ENCODE data around the gene SLC2A5. TPM values are rescaled to one million over a fixed set of nuclear protein-coding genes. Genes with fewer than 3 reads are reported as not detected.

The SLC2A5 gene
- total RNA-seq, 1 experiment from 2014 or later, result 0.70 TPM

DNA sequence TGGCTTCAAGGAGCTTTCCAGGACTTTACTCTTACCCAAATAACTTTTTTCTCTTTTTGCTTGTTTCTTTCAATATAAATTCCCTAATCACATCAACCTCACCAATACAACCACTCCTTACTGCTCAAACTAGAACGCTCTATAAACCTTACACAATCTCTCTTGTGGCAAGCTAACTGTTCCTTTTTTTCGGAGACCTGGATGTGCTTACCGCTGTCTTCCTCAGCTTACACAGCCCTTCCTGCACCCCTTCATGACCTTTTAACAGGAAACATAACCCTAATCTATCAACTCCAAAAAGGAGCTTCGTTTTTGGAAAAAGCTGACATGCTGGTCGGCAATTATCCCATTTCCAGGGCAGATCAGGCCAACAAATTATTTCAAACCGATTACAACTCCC is 24.1 kb upstream of the SLC2A5 start:
- Mint-ChIP-seq H3K4me3 (ENCODE audit: unreplicated experiment) (no peak overlapping the region), H3K27me3 (ENCODE audit: insufficient read depth, unreplicated experiment) (no peaks in the 10 kb centered on the region), H3K27ac (ENCODE audit: unreplicated experiment) (no peak overlapping the region), H3K36me3 (ENCODE audit: insufficient read depth, unreplicated experiment) (no peaks in the 10 kb centered on the region), H3K4me1 (ENCODE audit: low read depth, unreplicated experiment) (no peaks in the 10 kb centered on the region), H3K9me3 (ENCODE audit: unreplicated experiment) (peaks cover 10% of the 10 kb centered on the region)
- BruUV-seq (replicated peaks), result no TSS peak
- Histone ChIP-seq H3K9me3 (peaks cover 12% of the 10 kb centered on the region; the same call in 1 of the 2 replicates), H3K4me3 (ENCODE audit: low read depth, low read length) (no peak overlapping the region), H3K36me3 (ENCODE audit: control insufficient read depth, insufficient read depth, low read length) (no peaks in the 10 kb centered on the region), H3K27me3 (replicated peaks; ENCODE audit: control insufficient read depth, insufficient read depth, low read length) (no peaks in the 10 kb centered on the region), H3K4me1 (no peaks in the 10 kb centered on the region)
- ChIA-PET CTCF (no interaction called here), POLR2A (no interaction called here)
- intact Hi-C loops (cut with micrococcal nuclease; ENCODE audit: unreplicated experiment), result no loop called here
- TF ChIP-seq, protein P1, sequence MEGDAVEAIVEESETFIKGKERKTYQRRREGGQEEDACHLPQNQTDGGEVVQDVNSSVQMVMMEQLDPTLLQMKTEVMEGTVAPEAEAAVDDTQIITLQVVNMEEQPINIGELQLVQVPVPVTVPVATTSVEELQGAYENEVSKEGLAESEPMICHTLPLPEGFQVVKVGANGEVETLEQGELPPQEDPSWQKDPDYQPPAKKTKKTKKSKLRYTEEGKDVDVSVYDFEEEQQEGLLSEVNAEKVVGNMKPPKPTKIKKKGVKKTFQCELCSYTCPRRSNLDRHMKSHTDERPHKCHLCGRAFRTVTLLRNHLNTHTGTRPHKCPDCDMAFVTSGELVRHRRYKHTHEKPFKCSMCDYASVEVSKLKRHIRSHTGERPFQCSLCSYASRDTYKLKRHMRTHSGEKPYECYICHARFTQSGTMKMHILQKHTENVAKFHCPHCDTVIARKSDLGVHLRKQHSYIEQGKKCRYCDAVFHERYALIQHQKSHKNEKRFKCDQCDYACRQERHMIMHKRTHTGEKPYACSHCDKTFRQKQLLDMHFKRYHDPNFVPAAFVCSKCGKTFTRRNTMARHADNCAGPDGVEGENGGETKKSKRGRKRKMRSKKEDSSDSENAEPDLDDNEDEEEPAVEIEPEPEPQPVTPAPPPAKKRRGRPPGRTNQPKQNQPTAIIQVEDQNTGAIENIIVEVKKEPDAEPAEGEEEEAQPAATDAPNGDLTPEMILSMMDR (IDR thresholded peaks at IDR 0.05; ENCODE audit: insufficient read depth in 1 of 2, low read depth in 1 of 2, low read length in 1 of 2, severe bottlenecking in 1 of 2, unreplicated experiment in 1 of 2), result no peak
- DNase-seq, result no peak

DNA sequence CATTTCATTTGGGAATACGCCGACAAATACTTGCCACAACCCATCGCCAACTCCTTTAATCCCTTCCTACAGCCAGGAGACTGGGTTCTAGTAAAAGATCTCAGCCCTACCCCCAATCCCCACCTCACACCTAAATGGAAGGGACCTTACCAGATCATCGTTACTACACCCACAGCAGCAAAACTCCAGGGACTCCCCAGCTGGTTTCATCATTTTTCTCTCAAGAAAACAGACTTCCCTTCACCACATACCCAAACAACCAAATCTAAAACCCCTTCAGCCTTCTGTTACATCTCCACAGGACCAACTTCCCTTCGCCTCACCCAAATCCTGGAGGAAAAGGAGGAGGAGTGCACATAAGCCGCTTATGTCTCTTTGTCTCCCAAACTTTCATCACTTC is 23.7 kb upstream of the SLC2A5 start:
- intact Hi-C loops (cut with micrococcal nuclease; ENCODE audit: unreplicated experiment), result no loop called here
- TF ChIP-seq, protein P1 (IDR thresholded peaks at IDR 0.05; ENCODE audit: insufficient read depth in 1 of 2, low read depth in 1 of 2, low read length in 1 of 2, severe bottlenecking in 1 of 2, unreplicated experiment in 1 of 2), result no peak
- no peak overlapping the region for H3K4me3 ChIP-seq (ENCODE audit: low read depth, low read length)
- ChIA-PET CTCF (no interaction called here), POLR2A (no interaction called here)
- DNase-seq, result no peak
- no peaks in the 10 kb centered on the region for H3K36me3 ChIP-seq (ENCODE audit: control insufficient read depth, insufficient read depth, low read length)
- peaks cover 12% of the 10 kb centered on the region; the same call in 1 of the 2 replicates for H3K9me3 ChIP-seq
- no peak overlapping the region for H3K4me3 Mint-ChIP-seq (ENCODE audit: unreplicated experiment)
- H3K27me3 Mint-ChIP-seq (ENCODE audit: insufficient read depth, unreplicated experiment), result no peaks in the 10 kb centered on the region
- H3K4me1 ChIP-seq, result no peaks in the 10 kb centered on the region
- H3K27me3 ChIP-seq (replicated peaks; ENCODE audit: control insufficient read depth, insufficient read depth, low read length), result no peaks in the 10 kb centered on the region
- BruUV-seq (replicated peaks), result no TSS peak
- no peak overlapping the region for H3K27ac Mint-ChIP-seq (ENCODE audit: unreplicated experiment)
- H3K9me3 Mint-ChIP-seq (ENCODE audit: unreplicated experiment), result peaks cover 10% of the 10 kb centered on the region
- no peaks in the 10 kb centered on the region for H3K36me3 Mint-ChIP-seq (ENCODE audit: insufficient read depth, unreplicated experiment)
- no peaks in the 10 kb centered on the region for H3K4me1 Mint-ChIP-seq (ENCODE audit: low read depth, unreplicated experiment)

DNA sequence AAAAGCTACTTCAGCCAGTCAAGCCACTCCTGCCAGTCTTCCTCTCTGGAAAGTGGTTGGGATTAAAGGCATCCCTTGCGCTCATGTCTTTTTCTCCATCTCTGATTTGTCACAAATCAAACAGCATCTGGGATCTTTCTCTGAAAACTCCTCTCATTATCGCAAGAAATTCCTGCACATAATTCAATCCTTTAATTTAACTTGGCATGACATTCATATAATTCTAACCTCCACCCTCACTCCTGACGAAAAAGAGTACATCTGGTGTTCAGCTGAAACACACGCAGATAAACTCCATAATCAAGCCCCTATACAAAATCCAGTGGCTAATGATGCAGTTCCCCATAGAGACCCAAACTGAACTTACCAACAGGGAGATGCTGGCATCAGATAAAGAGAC is 19.4 kb upstream of the SLC2A5 start:
- intact Hi-C loops (cut with micrococcal nuclease; ENCODE audit: unreplicated experiment), result no loop called here
- ChIA-PET CTCF (no interaction called here), POLR2A (no interaction called here)
- BruUV-seq (replicated peaks), result no TSS peak
- Mint-ChIP-seq H3K27ac (ENCODE audit: unreplicated experiment) (no peak overlapping the region), H3K9me3 (ENCODE audit: unreplicated experiment) (peaks cover 10% of the 10 kb centered on the region), H3K4me3 (ENCODE audit: unreplicated experiment) (no peak overlapping the region), H3K36me3 (ENCODE audit: insufficient read depth, unreplicated experiment) (no peaks in the 10 kb centered on the region), H3K27me3 (ENCODE audit: insufficient read depth, unreplicated experiment) (no peaks in the 10 kb centered on the region), H3K4me1 (ENCODE audit: low read depth, unreplicated experiment) (peaks cover 12% of the 10 kb centered on the region)
- Histone ChIP-seq H3K9me3 (no peaks in the 10 kb centered on the region), H3K36me3 (ENCODE audit: control insufficient read depth, insufficient read depth, low read length) (no peaks in the 10 kb centered on the region), H3K4me1 (peaks cover 18% of the 10 kb centered on the region), H3K4me3 (ENCODE audit: low read depth, low read length) (no peak overlapping the region), H3K27me3 (replicated peaks; ENCODE audit: control insufficient read depth, insufficient read depth, low read length) (no peaks in the 10 kb centered on the region)
- TF ChIP-seq, protein P1 (IDR thresholded peaks at IDR 0.05; ENCODE audit: insufficient read depth in 1 of 2, low read depth in 1 of 2, low read length in 1 of 2, severe bottlenecking in 1 of 2, unreplicated experiment in 1 of 2), result no peak
- DNase-seq, result no peak
